Adrenal gland (tissue), 12 donors: ENCODE measurements around the gene RNASE4. TPM values are rescaled to one million over a fixed set of nuclear protein-coding genes. Genes with fewer than 3 reads are reported as not detected.
A peak's percentile ranks its signal among the peaks of the same experiment; 100 is the strongest.

ENCODE experiments used
- DNase-seq, 7 donors: peaks; one replicate each; pipeline ENCODE4 v3.0.0-alpha.2; 2019 to 2020
- H3K27ac ChIP-seq, 5 donors: fragments of 200-600 bp; sonication (generic) in 4 of 5; 1 replicate in 3 of 5; 2 replicates in 2 of 5; pipeline versions ENCODE4 v1.5.1 to v1.8.0; 2016 to 2020; ENCODE audit warnings: mild to moderate bottlenecking in 1 of 5
- H3K27me3 ChIP-seq: fragments of 200-600 bp; 2 replicates; pipeline ENCODE4 v1.8.0; 2021
- H3K36me3 ChIP-seq, 2 donors: fragments of 200-600 bp; replicated peaks in 1 of 2; 1 replicate in 1 of 2; 2 replicates in 1 of 2; pipeline versions ENCODE4 v1.5.1 to v1.8.0; 2018 to 2022
- H3K4me1 ChIP-seq, 2 donors: fragments of 200-600 bp; replicated peaks in 1 of 2; 1 replicate in 1 of 2; 2 replicates in 1 of 2; pipeline versions ENCODE4 v1.5.1 to v1.8.0; 2018 to 2021
- H3K4me3 ChIP-seq, 4 donors: fragments of 200-600 bp; sonication (generic) in 3 of 4; one replicate each; pipeline ENCODE4 v1.5.1; 2016 to 2018
- H3K9me3 ChIP-seq, 3 donors: fragments of 200-600 bp; sonication (generic) in 1 of 3; replicated peaks in 1 of 3; 1 replicate in 2 of 3; 2 replicates in 1 of 3; pipeline versions ENCODE4 v1.5.1 to v1.8.0; 2016 to 2021
- POLR2A ChIP-seq, 2 donors: fragments of 450-650 bp; IDR thresholded peaks; one replicate each; pipeline ENCODE4 v1.6.1; 2017; ENCODE audit warnings: antibody characterized with exemption in 2 of 2, mild to moderate bottlenecking in 2 of 2, moderate library complexity in 1 of 2
- WGBS, 4 donors: extraction: QIAGEN DNeasy Blood & Tissue Kit in 2 of 4; methylation state at CpG; one replicate each; pipeline versions ENCODE4 v1.1.5 to v1.1.7; 2013 to 2017; 5-methylcytosine and 5-hydroxymethylcytosine counted together
- intact Hi-C, 2 donors: fragments of 100-400 bp; cut with DNase I; formaldehyde crosslinking; loops; one replicate each; pipeline versions ENCODE4 v1.14.1 to v1.15.0; 2022 to 2023
- polyA plus RNA-seq, 3 donors: library from polyadenylated mRNA; stranded (reverse); fragments of 200-250 nt in 2 of 3; fragments of 350-450 nt in 1 of 3; fragmentation: Illumina TruSeq in 1 of 3; extraction: RNeasy Lipid Tissue Mini Kit (QIAGEN cat#74804) in 1 of 3; gene quantifications; one replicate each; pipeline ENCODE4 v1.2.3, GENCODE V29; 2013 to 2014
- total RNA-seq, 9 donors: library from RNA; depleted of rRNA in 4 of 9; stranded (reverse); fragments of >200 nt in 4 of 9; fragments of 120-200 nt in 1 of 9; fragmentation: NEBNext Ultra II Directional in 1 of 9; extraction: Animal tissue kit (Norgen Biotek cat#: 25700) in 1 of 9; gene quantifications; one replicate each; pipeline versions ENCODE4 v1.1.0 to v1.2.4, GENCODE V29; 2013 to 2023
- TF ChIP-seq, protein P1 (sequence below), 6 experiments: fragments of 450-650 bp in 4 of 6; fragments of 200-600 bp in 2 of 6; sonication (generic) in 1 of 6; IDR thresholded peaks; 1 replicate in 5 of 6; 2 replicates in 1 of 6; pipeline versions ENCODE4 v1.5.1 to v1.8.0; 2016 to 2021; ENCODE audit warnings: antibody characterized with exemption in 6 of 6, mild to moderate bottlenecking in 2 of 6, moderate library complexity in 1 of 6
- donor health status: healthy with polysubstance abuse.
- donor health status: Bipolar disorder and iron deficiency.
- donor health status: DM: yes; HTN: yes; CAD: no.
- donor health status: DM: no; HTN: no; CAD: no.
- donor health status: DM: no; HTN: no; CAD: no.
- donor health status: DM: yes; HTN: yes; CAD: no.

The RNASE4 gene
- total and polyA plus RNA-seq, 12 donors, result 1.2 to 24.9 (median 7.8) TPM

DNA sequence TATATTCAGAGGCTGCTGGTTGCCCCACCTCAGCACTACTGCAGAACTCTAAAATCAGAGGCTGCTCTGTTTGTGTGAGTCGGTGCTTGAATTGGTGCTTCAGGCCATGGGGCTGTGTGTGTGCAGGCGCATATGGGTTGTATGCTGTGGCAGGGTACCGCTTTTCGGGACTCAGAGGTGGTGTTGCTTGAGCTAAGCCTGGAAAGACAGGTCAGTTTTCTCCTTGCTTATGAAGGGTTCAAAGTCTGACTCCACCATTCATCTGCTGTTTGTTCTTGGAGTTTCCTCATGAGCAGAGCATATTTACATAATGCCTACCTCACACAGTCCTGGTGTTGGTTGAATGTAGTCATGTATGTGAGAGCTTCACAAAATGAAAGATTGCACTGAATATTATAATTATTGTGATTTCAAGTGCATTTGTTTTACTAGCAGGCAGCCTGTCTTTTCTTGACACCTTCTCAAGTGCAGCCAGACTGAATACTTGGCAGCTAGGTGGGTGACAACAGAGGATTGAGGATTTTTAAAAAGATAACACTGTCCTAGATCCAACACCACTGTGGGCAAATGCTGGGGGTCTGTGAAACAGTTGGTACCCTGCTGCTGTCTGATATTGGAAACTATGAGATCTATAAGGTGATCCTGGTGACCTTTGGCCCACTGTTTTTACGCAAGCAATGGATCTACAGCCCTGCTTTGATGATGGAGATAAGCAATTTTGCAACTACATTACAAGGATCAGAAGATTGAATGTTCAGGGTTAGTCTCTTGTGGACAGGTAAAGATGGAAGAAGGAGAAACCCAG is 3.2 kb downstream of the RNASE4 start:
- intact Hi-C loops, result loop anchor here in 1 of 2 donors (10.0 kb wide), 1 partner anchor 363 kb away; no protein-coding TSS in a partner anchor
- WGBS, 4 donors, result 79 to 93% (median 92%) methylated on average over 5 of the region's 5 CpGs
- Histone ChIP-seq H3K36me3 (no peaks in the 10 kb centered on the region), H3K4me3 (no peak overlapping the region), H3K4me1 (peaks cover 0 to 11% of the 10 kb centered on the region in 2 donors), H3K27ac (no peak overlapping the region), H3K9me3 (no peaks in the 10 kb centered on the region), H3K27me3 (no peaks in the 10 kb centered on the region)
- DNase-seq, result no peak
- TF ChIP-seq POLR2A (IDR thresholded peaks at IDR 0.05), result no peak
- TF ChIP-seq, protein P1, sequence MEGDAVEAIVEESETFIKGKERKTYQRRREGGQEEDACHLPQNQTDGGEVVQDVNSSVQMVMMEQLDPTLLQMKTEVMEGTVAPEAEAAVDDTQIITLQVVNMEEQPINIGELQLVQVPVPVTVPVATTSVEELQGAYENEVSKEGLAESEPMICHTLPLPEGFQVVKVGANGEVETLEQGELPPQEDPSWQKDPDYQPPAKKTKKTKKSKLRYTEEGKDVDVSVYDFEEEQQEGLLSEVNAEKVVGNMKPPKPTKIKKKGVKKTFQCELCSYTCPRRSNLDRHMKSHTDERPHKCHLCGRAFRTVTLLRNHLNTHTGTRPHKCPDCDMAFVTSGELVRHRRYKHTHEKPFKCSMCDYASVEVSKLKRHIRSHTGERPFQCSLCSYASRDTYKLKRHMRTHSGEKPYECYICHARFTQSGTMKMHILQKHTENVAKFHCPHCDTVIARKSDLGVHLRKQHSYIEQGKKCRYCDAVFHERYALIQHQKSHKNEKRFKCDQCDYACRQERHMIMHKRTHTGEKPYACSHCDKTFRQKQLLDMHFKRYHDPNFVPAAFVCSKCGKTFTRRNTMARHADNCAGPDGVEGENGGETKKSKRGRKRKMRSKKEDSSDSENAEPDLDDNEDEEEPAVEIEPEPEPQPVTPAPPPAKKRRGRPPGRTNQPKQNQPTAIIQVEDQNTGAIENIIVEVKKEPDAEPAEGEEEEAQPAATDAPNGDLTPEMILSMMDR (IDR thresholded peaks at IDR 0.05), result no peak

DNA sequence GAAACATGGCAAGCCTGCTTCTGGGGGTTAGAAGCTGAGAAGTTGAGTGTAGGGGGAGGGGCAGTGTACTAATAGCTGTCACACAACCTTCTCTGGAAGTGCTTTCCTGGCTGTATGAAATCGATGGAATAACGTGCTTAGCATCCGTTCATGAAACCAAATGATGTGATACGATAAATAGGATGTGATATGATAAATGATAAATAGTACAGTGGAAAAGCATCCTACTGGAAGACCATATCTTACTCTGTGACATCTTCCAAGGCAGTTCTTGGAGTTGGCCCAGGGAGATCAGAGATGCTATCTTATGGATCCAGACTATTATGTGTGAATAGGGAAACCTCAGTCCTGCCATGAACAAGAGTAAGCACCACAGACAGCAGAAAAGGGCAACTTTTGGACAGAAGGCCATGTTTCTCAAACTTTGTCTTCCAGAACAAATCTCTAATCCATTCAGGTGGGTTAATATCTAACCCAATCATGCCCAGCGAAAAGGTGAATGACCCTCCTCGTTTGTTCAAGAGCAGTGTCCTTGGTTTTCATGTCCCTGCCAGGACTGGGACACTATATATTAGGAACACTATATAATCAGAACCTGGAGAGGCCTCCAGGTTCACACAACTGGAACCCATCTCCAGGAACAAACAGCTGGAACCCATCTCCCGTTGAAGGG is 3.9 kb downstream of the RNASE4 start, which contains the start of gene ANG:
ANG (plus strand) TSS at position 598 of the 673 bp plus-strand sequence. CDS start 4,801 bp downstream, outside the sequence.
- no peak within 1 kb of the TSS for H3K27ac ChIP-seq
- H3K4me3 ChIP-seq, result no peak within 1 kb of the TSS
- H3K27me3 ChIP-seq, result no peaks in the 10 kb centered on the region
- DNase-seq, result no peak
- WGBS, 4 donors, result 73 to 86% (median 77%) methylated on average over 7 of the region's 7 CpGs
- peaks cover 0 to 11% of the 10 kb centered on the region in 2 donors for H3K4me1 ChIP-seq
- intact Hi-C loops, result loop anchor here in 1 of 2 donors (10.0 kb wide), 1 partner anchor 364 kb away; no protein-coding TSS in a partner anchor
- no peaks in the 10 kb centered on the region for H3K9me3 ChIP-seq
- H3K36me3 ChIP-seq, result no peaks in the 10 kb centered on the region
- TF ChIP-seq, protein P1 (IDR thresholded peaks at IDR 0.05), result no peak
- no peak for TF ChIP-seq POLR2A (IDR thresholded peaks at IDR 0.05)

DNA sequence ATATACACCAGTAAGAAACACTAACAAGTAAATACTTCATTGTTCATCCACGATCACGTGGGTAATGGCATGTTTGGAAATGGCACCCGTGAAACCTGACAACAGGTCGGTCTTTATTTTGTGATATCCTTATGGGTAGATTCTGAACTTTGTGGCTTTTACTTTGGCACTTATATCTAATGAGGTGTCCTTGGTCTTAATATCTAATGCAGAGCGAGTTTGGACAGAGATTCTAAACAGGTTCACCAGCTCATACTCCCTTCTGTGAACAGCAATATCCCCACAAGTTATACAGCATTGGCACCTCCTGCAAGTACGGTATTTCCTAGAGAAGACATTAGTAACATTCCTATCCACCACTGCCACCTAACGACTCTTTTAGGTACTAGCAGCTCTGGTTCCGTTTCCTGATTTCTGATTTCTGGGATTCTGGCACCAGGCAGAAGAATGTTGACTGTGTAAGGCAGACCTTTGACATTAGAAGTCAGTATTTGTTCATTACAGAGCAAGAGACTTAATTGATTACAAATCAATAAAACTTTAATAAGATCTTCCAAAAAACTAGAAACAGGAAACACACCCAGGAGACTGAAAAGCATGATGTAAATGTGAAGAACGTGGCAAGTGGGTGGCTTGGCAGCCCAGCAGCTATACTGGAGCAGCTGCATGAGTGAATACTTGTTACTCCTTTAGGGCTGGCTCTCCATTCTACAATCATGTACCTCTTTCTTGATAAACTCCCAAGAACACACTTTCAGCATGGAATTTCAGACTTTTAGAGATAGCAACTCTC is 6.7 kb downstream of the RNASE4 start:
- TF ChIP-seq POLR2A (IDR thresholded peaks at IDR 0.05), result no peak
- TF ChIP-seq, protein P1 (IDR thresholded peaks at IDR 0.05), result peak; percentile 75 to 91 (median 88)
- intact Hi-C loops, result loop anchor here (5.0 to 10.0 kb wide), 3 partner anchors 156 to 274 kb away; no protein-coding TSS in a partner anchor
- DNase-seq, result peak; percentile 39 to 79 (median 49)

More for the DNA sequence above, 6.7 kb downstream of the RNASE4 start:
- peaks cover 0 to 11% of the 10 kb centered on the region in 2 donors for H3K4me1 ChIP-seq
- H3K4me3 ChIP-seq, result no peak overlapping the region
- no peaks in the 10 kb centered on the region for H3K27me3 ChIP-seq
- WGBS, 4 donors, result 26 to 31% (median 28%) methylated on average over 9 of the region's 9 CpGs
- H3K36me3 ChIP-seq, result no peaks in the 10 kb centered on the region
- no peak overlapping the region for H3K27ac ChIP-seq
- H3K9me3 ChIP-seq, result no peaks in the 10 kb centered on the region
